Glutamatergic neuron (in vitro differentiated cells): ENCODE results near the gene MEAK7. TPM values are rescaled to one million over a fixed set of nuclear protein-coding genes. Genes with fewer than 3 reads are reported as not detected.

Experiments
- DNase-seq: peaks from one replicate; pipeline ENCODE4 v3.0.0; 2022
- H3K27ac Mint-ChIP-seq: one replicate; pipeline ENCODE4 v1.8.0; 2020; ENCODE audit warnings: mild to moderate bottlenecking, mixed read lengths, inconsistent platforms; ENCODE audit not compliant: unreplicated experiment
- H3K27me3 Mint-ChIP-seq: one replicate; pipeline ENCODE4 v1.8.0; 2020; ENCODE audit warnings: mild to moderate bottlenecking, moderate library complexity, mixed read lengths, inconsistent platforms; ENCODE audit not compliant: unreplicated experiment
- H3K36me3 Mint-ChIP-seq: one replicate; pipeline ENCODE4 v1.8.0; 2020; ENCODE audit warnings: mild to moderate bottlenecking, mixed read lengths, inconsistent platforms; ENCODE audit not compliant: unreplicated experiment
- H3K4me1 Mint-ChIP-seq: one replicate; pipeline ENCODE4 v1.8.0; 2020; ENCODE audit warnings: mild to moderate bottlenecking, low read depth, mixed read lengths, inconsistent platforms; ENCODE audit not compliant: unreplicated experiment
- H3K4me3 Mint-ChIP-seq: one replicate; pipeline ENCODE4 v1.8.0; 2020; ENCODE audit warnings: mild to moderate bottlenecking, mixed read lengths, inconsistent platforms; ENCODE audit not compliant: unreplicated experiment
- H3K9me3 Mint-ChIP-seq: one replicate; pipeline ENCODE4 v1.8.0; 2020; ENCODE audit warnings: mild to moderate bottlenecking, moderate library complexity, mixed read lengths, inconsistent platforms; ENCODE audit not compliant: unreplicated experiment
- CTCF ChIP-seq: fragments of 200-600 bp; sonication (generic); IDR thresholded peaks from one replicate; pipeline ENCODE4 v1.5.0; 2021; ENCODE audit not compliant: partially characterized antibody, unreplicated experiment
- long read RNA-seq: library from polyadenylated mRNA; unstranded; transcript quantifications from one replicate; pipeline ENCODE4 v2.0.0, GENCODE V29; 2020; ENCODE audit not compliant: unreplicated experiment
- total RNA-seq: library from RNA; stranded (reverse); fragmentation: NEBNext Ultra II Directional; extraction: Animal tissue kit (Norgen Biotek cat#: 25700); gene quantifications from one replicate; pipeline ENCODE4 v1.2.1, GENCODE V29; 2021; ENCODE audit not compliant: unreplicated experiment

MEAK7 gene
- 44.8 TPM for total RNA-seq
- long read RNA-seq, full-length matches to known transcripts: 7 of 15 reads
- long read RNA-seq, partial matches to known transcripts: 1 of 15 reads
- long read RNA-seq, other reads (novel, unspliced or antisense): 7 of 15 reads

GRCh38 chr16:84504420-84505248 is at the start of gene MEAK7:
MEAK7 (minus strand) TSS chr16:84504659; CDS start chr16:84498086, 6,573 bp downstream.
- H3K4me3 Mint-ChIP-seq: peak within 1 kb of the TSS; percentile 90
- H3K27me3 Mint-ChIP-seq: peaks cover 6% of the 10 kb centered on the region
- H3K4me1 Mint-ChIP-seq: peaks cover 15% of the 10 kb centered on the region
- peak; percentile 99 for DNase-seq
- peak within 1 kb of the TSS; percentile 81 for H3K27ac Mint-ChIP-seq
- no peak for TF ChIP-seq CTCF
- H3K9me3 Mint-ChIP-seq: peaks cover 2% of the 10 kb centered on the region
- H3K36me3 Mint-ChIP-seq: no peaks in the 10 kb centered on the region

- H3K4me1 Mint-ChIP-seq: peaks cover 42% of the 10 kb centered on the region
- H3K9me3 Mint-ChIP-seq: peaks cover 4% of the 10 kb centered on the region
- TF ChIP-seq CTCF: no peak
- peaks cover 4% of the 10 kb centered on the region for H3K27me3 Mint-ChIP-seq
- H3K4me3 Mint-ChIP-seq: peak overlapping the region; percentile 61
- no peak for DNase-seq
- peak overlapping the region; percentile 52 for H3K27ac Mint-ChIP-seq
- no peaks in the 10 kb centered on the region for H3K36me3 Mint-ChIP-seq
These were observed 49.5 kb upstream of the MEAK7 start for GRCh38 chr16:84553873-84554399.

GRCh38 chr16:84552135-84552534 is 47.7 kb upstream of the MEAK7 start:
- H3K27me3 Mint-ChIP-seq: peaks cover 6% of the 10 kb centered on the region
- no peak for TF ChIP-seq CTCF
- H3K27ac Mint-ChIP-seq: no peak overlapping the region
- H3K36me3 Mint-ChIP-seq: no peaks in the 10 kb centered on the region
- H3K4me1 Mint-ChIP-seq: peaks cover 44% of the 10 kb centered on the region
- no peak for DNase-seq
- H3K4me3 Mint-ChIP-seq: no peak overlapping the region
- H3K9me3 Mint-ChIP-seq: peaks cover 4% of the 10 kb centered on the region

DNA sequence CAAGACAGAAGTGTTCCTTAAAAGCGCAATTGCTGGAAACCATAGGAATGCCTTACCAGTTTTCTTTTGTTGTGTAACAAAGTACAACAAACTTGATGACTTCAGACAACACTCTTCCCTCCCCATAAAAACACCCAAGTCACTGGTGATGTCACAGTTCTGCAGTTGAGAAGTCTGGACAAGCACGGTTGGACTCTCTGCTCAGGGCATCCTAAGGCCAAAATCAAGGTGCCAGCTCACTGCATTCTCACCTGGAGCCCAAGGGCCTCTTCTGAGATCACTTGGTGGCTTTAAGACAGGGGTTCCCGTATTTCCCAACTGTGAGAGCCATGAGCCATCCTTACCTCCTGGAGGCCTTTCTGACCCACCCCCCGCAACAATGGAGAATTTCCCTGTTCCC is 45.6 kb upstream of the MEAK7 start:
- Mint-ChIP-seq H3K4me1 (peaks cover 49% of the 10 kb centered on the region), H3K36me3 (no peaks in the 10 kb centered on the region), H3K4me3 (peak overlapping the region; percentile 34), H3K27ac (peak overlapping the region; percentile 72), H3K9me3 (peaks cover 11% of the 10 kb centered on the region), H3K27me3 (peaks cover 14% of the 10 kb centered on the region)
- TF ChIP-seq CTCF: no peak
- DNase-seq: no peak
